Measurements from ENCODE around the gene FBXL14. TPM values are rescaled to one million over a fixed set of nuclear protein-coding genes. Genes with fewer than 3 reads are reported as not detected.
A peak's percentile ranks its signal among the peaks of the same experiment; 100 is the strongest.
"Not testable (repeated sequence)": the region's sequence is repeated elsewhere in the genome, so short reads cannot be mapped to it uniquely, and the experiment has no call there.

Gene FBXL14
- total RNA-seq, 1 donor from 2014 or later, result 33.7 TPM

GRCh38 chr12:1605129-1606020 is 11.0 kb upstream of the FBXL14 start:
- Mint-ChIP-seq H3K4me3 (peak overlapping the region; percentile 85), H3K4me1 (peaks cover 31% of the 10 kb centered on the region), H3K9me3 (no peaks in the 10 kb centered on the region), H3K36me3 (ENCODE audit: low read depth) (no peaks in the 10 kb centered on the region), H3K27me3 (ENCODE audit: low read depth) (peaks cover 18% of the 10 kb centered on the region), H3K27ac (ENCODE audit: unreplicated experiment) (no peak overlapping the region)
- peak; percentile 57 for DNase-seq (ENCODE audit: low read depth, low spot score)
- TF ChIP-seq CTCF (conservative IDR thresholded peaks at IDR 0.05), result peak; percentile 95

GRCh38 chr12:1604464-1604863 is 10.1 kb upstream of the FBXL14 start:
- Mint-ChIP-seq H3K27me3 (ENCODE audit: low read depth) (peaks cover 18% of the 10 kb centered on the region), H3K4me3 (no peak overlapping the region), H3K4me1 (peaks cover 31% of the 10 kb centered on the region), H3K9me3 (no peaks in the 10 kb centered on the region), H3K27ac (ENCODE audit: unreplicated experiment) (no peak overlapping the region), H3K36me3 (ENCODE audit: low read depth) (no peaks in the 10 kb centered on the region)
- DNase-seq (ENCODE audit: low read depth, low spot score), result no peak
- no peak for TF ChIP-seq CTCF (conservative IDR thresholded peaks at IDR 0.05)

- TF ChIP-seq CTCF (conservative IDR thresholded peaks at IDR 0.05), result no peak
- Mint-ChIP-seq H3K9me3 (no peaks in the 10 kb centered on the region), H3K27me3 (ENCODE audit: low read depth) (peaks cover 18% of the 10 kb centered on the region), H3K4me3 (no peak overlapping the region), H3K4me1 (peaks cover 31% of the 10 kb centered on the region), H3K27ac (ENCODE audit: unreplicated experiment) (no peak overlapping the region), H3K36me3 (ENCODE audit: low read depth) (no peaks in the 10 kb centered on the region)
- DNase-seq (ENCODE audit: low read depth, low spot score), result no peak
These were observed 9.1 kb upstream of the FBXL14 start for GRCh38 chr12:1603269-1603993.

- not testable (repeated sequence) for DNase-seq (ENCODE audit: low read depth, low spot score); H3K27ac Mint-ChIP-seq (ENCODE audit: unreplicated experiment); H3K4me3 Mint-ChIP-seq; H3K36me3 Mint-ChIP-seq (ENCODE audit: low read depth); H3K9me3 Mint-ChIP-seq
- H3K4me1 Mint-ChIP-seq, result peaks cover 28% of the 10 kb centered on the region
- H3K27me3 Mint-ChIP-seq (ENCODE audit: low read depth), result peaks cover 18% of the 10 kb centered on the region
These were observed 8.3 kb upstream of the FBXL14 start for GRCh38 chr12:1602706-1603105.

GRCh38 chr12:1598757-1599156 is 4.4 kb upstream of the FBXL14 start:
- H3K9me3 Mint-ChIP-seq, result no peaks in the 10 kb centered on the region
- no peak for TF ChIP-seq CTCF (conservative IDR thresholded peaks at IDR 0.05)
- no peak overlapping the region for H3K27ac Mint-ChIP-seq (ENCODE audit: unreplicated experiment)
- no peaks in the 10 kb centered on the region for H3K36me3 Mint-ChIP-seq (ENCODE audit: low read depth)
- DNase-seq (ENCODE audit: low read depth, low spot score), result no peak
- no peak overlapping the region for H3K4me3 Mint-ChIP-seq
- H3K27me3 Mint-ChIP-seq (ENCODE audit: low read depth), result peaks cover 10% of the 10 kb centered on the region
- peaks cover 29% of the 10 kb centered on the region for H3K4me1 Mint-ChIP-seq
